ENCODE measurements around the gene ACOX3. TPM values are rescaled to one million over a fixed set of nuclear protein-coding genes. Genes with fewer than 3 reads are reported as not detected.

The ACOX3 gene
- total and polyA plus RNA-seq, 10 of the 15 experiments (the other 5 are each of a cell fraction or from before 2014, with no cell fraction given): 2.0 to 24.5 (median 14.0) TPM

- TF ChIP-seq CBX5 (IDR thresholded peaks at IDR 0.05; ENCODE audit: low read depth): no peak
- no peak for TF ChIP-seq PKNOX1 (IDR thresholded peaks at IDR 0.05)
- no peak for TF ChIP-seq SMC3 (IDR thresholded peaks at IDR 0.05; ENCODE audit: borderline replicate concordance, low read length)
- TF ChIP-seq PRDM15 (CRISPR knock-in tag; IDR thresholded peaks at IDR 0.05): no peak
- TF ChIP-seq JUND (IDR thresholded peaks at IDR 0.05; ENCODE audit: low read depth, low read length): no peak
- TF ChIP-seq SMAD1 (IDR thresholded peaks at IDR 0.05; ENCODE audit: low read depth, partially characterized antibody): no peak
Measured at GRCh38 chr4:8394806-8395205, 45.7 kb downstream of the ACOX3 start (continued).

GRCh38 chr4:8394061-8394519 lies 46.4 kb downstream of the ACOX3 start:
- FAIRE-seq (no peak), ATAC-seq (no peak), DNase-seq (ENCODE audit: low read depth, low spot score) (no peak)
- WGBS (ENCODE audit: insufficient coverage, insufficient replicate concordance, low lambda C conversion rate, missing lambda C conversion rate): 91% methylated on average over 19 of the region's 19 CpGs
- no peaks in the 10 kb centered on the region for H4K20me1 ChIP-seq (ENCODE audit: control insufficient read depth, insufficient read depth)
- no TSS peak for BruUV-seq (replicated peaks)
- peaks cover 4 to 7% of the 10 kb centered on the region in 2 experiments; a peak in 3 of 4 replicates for H3K36me3 ChIP-seq (ENCODE audit: control insufficient read depth in 2 of 2, insufficient read depth in 2 of 2, low read length in 1 of 2)
- peaks cover 14% of the 10 kb centered on the region for H3K4me1 ChIP-seq (ENCODE audit: control insufficient read depth, insufficient read depth, low read length)
- ChIA-PET CTCF (interaction anchor here (4.1 kb wide), 1 partner anchor 8 kb away, joined by 15 read pairs; no protein-coding TSS in a partner anchor), SMC1A (ENCODE audit: uncharacterized antibody, unreplicated experiment) (no interaction called here), POLR2A (interaction anchor here (0.7 kb wide), 1 partner anchor 25 kb away, joined by 3 read pairs; no protein-coding TSS in a partner anchor), RAD21 (ENCODE audit: unreplicated experiment) (no interaction called here)
- H2AFZ ChIP-seq (ENCODE audit: control insufficient read depth, low read depth, low read length): no peak overlapping the region
- H3K27me3 ChIP-seq (replicated peaks in 1 of 2; ENCODE audit: control insufficient read depth in 2 of 2, insufficient read depth in 2 of 2, low read length in 1 of 2): no peaks in the 10 kb centered on the region
- intact Hi-C loops (cut with micrococcal nuclease; ENCODE audit: unreplicated experiment): no loop called here
- H3K9ac ChIP-seq (ENCODE audit: control insufficient read depth, insufficient read depth, low read length): no peak overlapping the region
- in situ Hi-C loops (cut with MboI): no loop called here
- no peak overlapping the region for H3K4me2 ChIP-seq (ENCODE audit: control insufficient read depth, insufficient read depth)
- no peak overlapping the region for H3K27ac ChIP-seq (ENCODE audit: control insufficient read depth, insufficient read depth)
- H3K79me2 ChIP-seq (ENCODE audit: control insufficient read depth, insufficient read depth, low read length): no peaks in the 10 kb centered on the region
- H3K9me3 ChIP-seq (replicated peaks; ENCODE audit: control insufficient read depth, insufficient read depth, low read length): 0 out of 3 replicates have a peak, but pooled peaks cover 2% of the 10 kb centered on the region
- H3K4me3 ChIP-seq: no peak overlapping the region
- TF ChIP-seq ZBTB4 (CRISPR knock-in tag; IDR thresholded peaks at IDR 0.05) (no peak), ZNF592 (IDR thresholded peaks at IDR 0.05) (no peak), EZH2 (IDR thresholded peaks at IDR 0.05; ENCODE audit: borderline replicate concordance, control insufficient read depth, low read depth, low read length) (no peak)
